Measurements from ENCODE around the gene ATP13A4. TPM values are rescaled to one million over a fixed set of nuclear protein-coding genes. Genes with fewer than 3 reads are reported as not detected.

The ATP13A4 gene
- total RNA-seq, 4 donors from 2014 or later, result under 0.01 to 0.63 (median 0.28) TPM

DNA sequence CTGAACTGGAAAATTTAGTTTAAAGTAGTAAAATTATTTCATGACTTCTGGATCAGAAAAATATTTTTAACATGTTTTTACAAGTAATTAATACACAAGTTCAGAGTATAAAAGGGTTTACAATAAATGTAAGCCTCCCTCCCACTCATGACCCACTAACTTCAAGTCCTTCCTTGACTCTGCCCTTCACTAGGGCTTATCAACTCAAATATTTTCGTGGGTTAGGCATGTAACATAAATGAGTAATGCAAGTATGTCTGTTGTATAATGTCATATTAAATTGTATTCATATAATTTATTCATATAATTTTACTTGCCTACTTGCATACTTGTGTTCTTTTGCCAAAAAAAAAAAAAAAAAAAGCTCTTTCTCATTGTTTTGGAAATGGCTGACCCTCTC, 34.9 kb upstream of the ATP13A4 start:
- H3K27me3 ChIP-seq, result no peaks in the 10 kb centered on the region
- intact Hi-C loops (cut with DNase I), result no loop called here
- no peak overlapping the region for H3K4me3 ChIP-seq
- H3K27ac ChIP-seq (replicated peaks in 1 of 4), result no peak overlapping the region
- peaks cover 12 to 17% (median 15%) of the 10 kb centered on the region in 4 donors for H3K4me1 ChIP-seq
- no peaks in the 10 kb centered on the region for H3K36me3 ChIP-seq
- TF ChIP-seq, protein P1, sequence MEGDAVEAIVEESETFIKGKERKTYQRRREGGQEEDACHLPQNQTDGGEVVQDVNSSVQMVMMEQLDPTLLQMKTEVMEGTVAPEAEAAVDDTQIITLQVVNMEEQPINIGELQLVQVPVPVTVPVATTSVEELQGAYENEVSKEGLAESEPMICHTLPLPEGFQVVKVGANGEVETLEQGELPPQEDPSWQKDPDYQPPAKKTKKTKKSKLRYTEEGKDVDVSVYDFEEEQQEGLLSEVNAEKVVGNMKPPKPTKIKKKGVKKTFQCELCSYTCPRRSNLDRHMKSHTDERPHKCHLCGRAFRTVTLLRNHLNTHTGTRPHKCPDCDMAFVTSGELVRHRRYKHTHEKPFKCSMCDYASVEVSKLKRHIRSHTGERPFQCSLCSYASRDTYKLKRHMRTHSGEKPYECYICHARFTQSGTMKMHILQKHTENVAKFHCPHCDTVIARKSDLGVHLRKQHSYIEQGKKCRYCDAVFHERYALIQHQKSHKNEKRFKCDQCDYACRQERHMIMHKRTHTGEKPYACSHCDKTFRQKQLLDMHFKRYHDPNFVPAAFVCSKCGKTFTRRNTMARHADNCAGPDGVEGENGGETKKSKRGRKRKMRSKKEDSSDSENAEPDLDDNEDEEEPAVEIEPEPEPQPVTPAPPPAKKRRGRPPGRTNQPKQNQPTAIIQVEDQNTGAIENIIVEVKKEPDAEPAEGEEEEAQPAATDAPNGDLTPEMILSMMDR (IDR thresholded peaks at IDR 0.05), result no peak
- TF ChIP-seq POLR2A (IDR thresholded peaks at IDR 0.05; ENCODE audit: low read depth), result no peak
- no peak for TF ChIP-seq EP300 (IDR thresholded peaks at IDR 0.05)
- TF ChIP-seq POLR2AphosphoS5 (IDR thresholded peaks at IDR 0.05), result no peak
- WGBS, result 69% methylated on average over 1 of the region's 1 CpG
- no peak for DNase-seq (ENCODE audit: extremely low spot score)
- H3K9me3 ChIP-seq, result no peaks in the 10 kb centered on the region

DNA sequence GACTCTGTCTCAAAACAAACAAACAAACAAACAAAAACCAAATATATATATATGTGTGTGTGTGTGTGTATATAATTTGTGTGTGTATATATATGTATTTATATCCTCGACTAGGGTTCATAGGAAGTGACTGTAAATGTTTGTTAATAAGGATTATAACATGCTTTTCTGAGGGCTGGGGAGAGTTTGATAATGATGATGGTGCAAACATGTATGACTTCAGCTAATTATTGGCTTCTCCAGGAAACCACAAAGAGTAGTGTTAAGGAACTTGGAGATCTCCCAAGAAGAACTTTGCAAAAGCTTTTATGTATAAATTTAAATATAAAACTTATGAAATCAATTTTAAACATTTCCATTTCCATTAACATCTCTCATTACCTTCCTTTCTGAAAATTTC, 34.4 kb upstream of the ATP13A4 start:
- Histone ChIP-seq H3K4me1 (peaks cover 7 to 12% (median 10%) of the 10 kb centered on the region in 4 donors), H3K27me3 (no peaks in the 10 kb centered on the region), H3K36me3 (no peaks in the 10 kb centered on the region), H3K27ac (replicated peaks in 1 of 4) (no peak overlapping the region), H3K4me3 (no peak overlapping the region), H3K9me3 (no peaks in the 10 kb centered on the region)
- 83% methylated on average over 1 of the region's 1 CpG for WGBS
- no peak for DNase-seq (ENCODE audit: extremely low spot score)
- no peak for TF ChIP-seq POLR2A (IDR thresholded peaks at IDR 0.05; ENCODE audit: low read depth)
- TF ChIP-seq, protein P1 (IDR thresholded peaks at IDR 0.05), result no peak
- no peak for TF ChIP-seq EP300 (IDR thresholded peaks at IDR 0.05)
- no peak for TF ChIP-seq POLR2AphosphoS5 (IDR thresholded peaks at IDR 0.05)
- intact Hi-C loops (cut with DNase I), result no loop called here

DNA sequence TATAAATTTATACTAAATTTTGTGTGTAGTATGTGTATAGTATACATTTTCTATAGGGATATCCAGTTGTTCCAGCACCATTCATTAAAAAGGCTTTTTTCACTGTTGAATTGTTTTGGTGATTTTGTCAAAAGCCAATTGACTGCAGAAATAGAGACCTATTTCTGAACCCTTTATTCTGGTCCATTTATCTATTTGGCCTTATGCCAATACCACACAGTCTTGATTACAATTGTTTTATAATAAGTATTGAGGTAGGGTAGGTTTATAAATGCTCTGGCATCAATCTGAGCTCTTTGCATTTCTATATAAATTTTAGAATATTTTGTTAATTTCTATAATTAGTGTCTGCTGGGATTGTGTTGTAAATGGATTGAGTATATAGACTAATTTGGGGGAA, 31.8 kb upstream of the ATP13A4 start:
- H3K9me3 ChIP-seq, result no peaks in the 10 kb centered on the region
- DNase-seq (ENCODE audit: extremely low spot score), result no peak
- no peaks in the 10 kb centered on the region for H3K4me1 ChIP-seq
- no peaks in the 10 kb centered on the region for H3K27me3 ChIP-seq
- intact Hi-C loops (cut with DNase I), result no loop called here
- H3K36me3 ChIP-seq, result no peaks in the 10 kb centered on the region
- H3K27ac ChIP-seq (replicated peaks in 1 of 4), result no peak overlapping the region
- H3K4me3 ChIP-seq, result no peak overlapping the region
- TF ChIP-seq EP300 (IDR thresholded peaks at IDR 0.05), result no peak
- no peak for TF ChIP-seq POLR2AphosphoS5 (IDR thresholded peaks at IDR 0.05)
- TF ChIP-seq, protein P1 (IDR thresholded peaks at IDR 0.05), result no peak
- no peak for TF ChIP-seq POLR2A (IDR thresholded peaks at IDR 0.05; ENCODE audit: low read depth)

DNA sequence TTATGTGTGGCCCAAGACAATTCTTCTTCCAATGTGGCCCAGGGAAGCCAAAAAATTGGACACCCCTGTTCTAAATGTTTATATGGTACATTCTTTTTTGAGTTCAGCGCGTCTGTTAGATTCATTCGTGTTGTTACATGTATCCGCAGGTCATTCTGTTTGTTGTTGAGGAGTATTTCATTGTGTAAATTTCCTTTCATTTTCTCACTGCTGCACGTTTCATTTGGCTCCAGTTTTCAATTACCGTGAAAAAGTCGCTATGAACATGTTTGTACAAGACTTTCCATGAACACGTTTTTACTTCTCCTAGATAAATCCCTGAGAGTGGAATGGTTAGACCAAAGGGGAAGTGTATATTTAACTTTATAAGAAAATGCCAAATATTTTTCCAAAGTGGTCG, 30.8 kb upstream of the ATP13A4 start:
- TF ChIP-seq, protein P1 (IDR thresholded peaks at IDR 0.05), result no peak
- TF ChIP-seq POLR2A (IDR thresholded peaks at IDR 0.05; ENCODE audit: low read depth) (no peak), POLR2AphosphoS5 (IDR thresholded peaks at IDR 0.05) (no peak), EP300 (IDR thresholded peaks at IDR 0.05) (no peak)
- H3K9me3 ChIP-seq, result no peaks in the 10 kb centered on the region
- H3K27me3 ChIP-seq, result no peaks in the 10 kb centered on the region
- no peaks in the 10 kb centered on the region for H3K36me3 ChIP-seq
- 85% methylated on average over 9 of the region's 9 CpGs for WGBS
- no peaks in the 10 kb centered on the region for H3K4me1 ChIP-seq
- H3K27ac ChIP-seq (replicated peaks in 1 of 4), result no peak overlapping the region
- no peak overlapping the region for H3K4me3 ChIP-seq
- intact Hi-C loops (cut with DNase I), result no loop called here
- no peak for DNase-seq (ENCODE audit: extremely low spot score)

DNA sequence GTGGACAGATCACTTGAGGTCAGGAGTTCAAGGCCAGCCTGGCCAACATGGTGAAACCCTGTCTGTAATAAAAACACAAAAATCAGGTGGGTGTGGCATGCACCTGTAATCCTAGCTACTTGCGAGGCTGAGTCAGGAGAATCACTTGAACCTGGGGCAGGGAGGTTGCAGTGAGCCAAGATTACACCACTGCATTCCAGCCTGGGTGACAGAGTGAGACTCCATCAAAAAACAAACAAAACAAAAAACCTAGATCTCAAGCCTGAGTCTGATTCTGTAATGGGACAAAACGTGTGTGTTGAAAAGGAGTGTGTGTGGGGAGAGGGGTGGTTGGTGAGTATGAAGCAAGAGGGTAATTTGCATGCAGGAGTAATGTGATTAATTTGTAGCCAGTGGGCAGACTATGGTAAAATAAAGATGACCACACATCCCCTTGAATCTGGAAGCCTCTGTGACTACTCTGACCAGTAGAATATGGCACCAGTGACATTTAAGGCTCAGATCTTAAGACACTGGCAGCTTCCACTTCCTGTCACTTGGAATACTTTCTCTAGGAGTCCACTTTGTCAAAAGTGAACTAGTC, 19.9 kb upstream of the ATP13A4 start:
- H3K4me1 ChIP-seq, result no peaks in the 10 kb centered on the region
- H3K27me3 ChIP-seq, result no peaks in the 10 kb centered on the region
- H3K27ac ChIP-seq (replicated peaks in 1 of 4), result no peak overlapping the region
- WGBS, result 60% methylated on average over 2 of the region's 2 CpGs
- no peak overlapping the region for H3K4me3 ChIP-seq
- no peak for TF ChIP-seq POLR2AphosphoS5 (IDR thresholded peaks at IDR 0.05)
- TF ChIP-seq, protein P1 (IDR thresholded peaks at IDR 0.05), result no peak
- no peak for TF ChIP-seq POLR2A (IDR thresholded peaks at IDR 0.05; ENCODE audit: low read depth)
- TF ChIP-seq EP300 (IDR thresholded peaks at IDR 0.05), result no peak
- H3K9me3 ChIP-seq, result no peaks in the 10 kb centered on the region
- peak; percentile 50 for DNase-seq (ENCODE audit: extremely low spot score)
- H3K36me3 ChIP-seq, result no peaks in the 10 kb centered on the region
- intact Hi-C loops (cut with DNase I), result loop anchor here (5.0 to 10.0 kb wide), 4 partner anchors 112 to 1110 kb away; no protein-coding TSS in a partner anchor
